ENCODE data around the gene MTMR1. TPM values are rescaled to one million over a fixed set of nuclear protein-coding genes. Genes with fewer than 3 reads are reported as not detected.

The MTMR1 gene
- total and polyA plus RNA-seq, 9 of the 15 experiments (the other 6 are each of a cell fraction or from before 2014, with no cell fraction given) = 0.96 to 35.4 (median 22.4) TPM

DNA sequence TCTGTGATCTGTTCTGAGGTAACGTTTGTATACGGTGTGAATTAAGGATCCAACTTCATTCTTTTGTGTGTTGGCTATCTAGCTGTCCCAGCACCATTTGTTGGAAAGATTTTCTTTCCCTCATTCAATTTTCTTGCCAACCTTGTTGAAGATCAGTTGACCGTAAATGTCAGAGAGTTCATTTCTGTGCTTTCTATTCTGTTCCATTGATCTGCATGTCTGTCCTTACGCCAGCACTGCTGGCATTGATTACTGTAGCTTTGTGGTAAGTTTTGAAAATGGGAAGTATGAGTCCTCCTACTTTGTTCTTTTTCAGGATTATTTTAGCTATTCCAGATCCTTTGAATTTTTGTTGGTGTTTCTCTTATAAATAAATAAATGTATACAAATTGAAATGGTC, 60.8 kb downstream of the MTMR1 start:
- BruUV-seq (replicated peaks) = no TSS peak

DNA sequence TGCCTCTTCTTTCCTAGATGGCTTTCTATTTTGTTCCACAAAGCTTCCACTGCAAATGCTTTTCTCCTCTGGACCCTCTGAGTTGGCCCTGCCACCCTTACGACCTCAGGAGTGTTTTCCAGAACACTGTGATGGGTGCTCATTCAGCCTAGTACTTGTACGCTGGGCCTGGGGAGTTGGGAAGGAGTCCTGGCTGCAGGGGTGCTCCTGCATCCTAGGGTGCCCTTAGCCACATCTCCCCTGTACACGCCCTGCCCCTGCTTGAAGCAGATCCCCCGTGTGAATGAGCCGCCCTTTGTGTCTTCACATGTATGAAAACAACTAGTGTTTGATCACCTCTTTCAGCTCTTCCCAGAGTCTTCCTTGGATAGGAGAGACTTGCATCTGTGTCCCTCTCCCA, 64.2 kb downstream of the MTMR1 start:
- no peaks in the 10 kb centered on the region for H3K9me1 ChIP-seq (ENCODE audit: control insufficient read depth, insufficient read depth, low read length)
- WGBS (ENCODE audit: insufficient coverage, low coverage, missing lambda C conversion rate) = 97% methylated on average over 5 of the region's 5 CpGs
- H3K4me3 ChIP-seq = no peak overlapping the region
- BruUV-seq (replicated peaks) = no TSS peak
- H3K9ac ChIP-seq (ENCODE audit: insufficient read depth in 1 of 2, low read depth in 2 of 2, low read length in 2 of 2) = no peak overlapping the region
- no peak overlapping the region for H2AFZ ChIP-seq (ENCODE audit: low read depth, low read length)
- no peaks in the 10 kb centered on the region for H3K27me3 ChIP-seq (ENCODE audit: control insufficient read depth in 2 of 2, insufficient read depth in 2 of 2, low read length in 2 of 2)
- FAIRE-seq (no peak), ATAC-seq (no peak), DNase-seq (ENCODE audit: extremely low read depth in 1 of 4, low spot score in 3 of 4) (no peak)
- H4K20me1 ChIP-seq (replicated peaks; ENCODE audit: control insufficient read depth, insufficient read depth, low read length) = no peaks in the 10 kb centered on the region
- H3K36me3 ChIP-seq (ENCODE audit: control insufficient read depth, insufficient read depth, low read length) = peaks cover 21% of the 10 kb centered on the region; the same call in 1 of the 3 replicates
- POLR2A ChIA-PET = interaction anchor here (0.6 to 0.7 kb wide), 2 partner anchors 29 to 31 kb away, joined by 3 read pairs; no protein-coding TSS in a partner anchor
- H3K4me2 ChIP-seq (ENCODE audit: insufficient read depth, low read length) = no peak overlapping the region
- intact Hi-C loops (cut with micrococcal nuclease) = no loop called here
- H3K9me3 ChIP-seq (replicated peaks; ENCODE audit: control insufficient read depth, insufficient read depth, low read depth, low read length) = no peaks in the 10 kb centered on the region
- CTCF ChIA-PET (ENCODE audit: low intra/inter-chr PET ratio) = no interaction called here
- peaks cover 0 to 4% of the 10 kb centered on the region in 2 experiments; a peak in 1 of 5 replicates for H3K4me1 ChIP-seq (replicated peaks in 1 of 2; ENCODE audit: control insufficient read depth in 2 of 2, insufficient read depth in 2 of 2, low read length in 2 of 2)
- in situ Hi-C loops (cut with MboI) = loop anchor here (25.0 kb wide), 1 partner anchor 930 kb away; the partner anchor contains the start of gene PRRG3
- no peak overlapping the region for H3K27ac ChIP-seq (ENCODE audit: extremely low read depth, low read depth, low read length)
- no peaks in the 10 kb centered on the region for H3K79me2 ChIP-seq (ENCODE audit: control insufficient read depth, insufficient read depth, low read length)
- no peak for TF ChIP-seq FOS (IDR thresholded peaks at IDR 0.05; ENCODE audit: extremely low read depth, insufficient read length)
- no peak for TF ChIP-seq POLR2G (IDR thresholded peaks at IDR 0.05; ENCODE audit: low read depth, low read length)
- no peak for TF ChIP-seq RBM25 (IDR thresholded peaks at IDR 0.05; ENCODE audit: low read depth, low read length, severe bottlenecking)
- TF ChIP-seq, protein P1, sequence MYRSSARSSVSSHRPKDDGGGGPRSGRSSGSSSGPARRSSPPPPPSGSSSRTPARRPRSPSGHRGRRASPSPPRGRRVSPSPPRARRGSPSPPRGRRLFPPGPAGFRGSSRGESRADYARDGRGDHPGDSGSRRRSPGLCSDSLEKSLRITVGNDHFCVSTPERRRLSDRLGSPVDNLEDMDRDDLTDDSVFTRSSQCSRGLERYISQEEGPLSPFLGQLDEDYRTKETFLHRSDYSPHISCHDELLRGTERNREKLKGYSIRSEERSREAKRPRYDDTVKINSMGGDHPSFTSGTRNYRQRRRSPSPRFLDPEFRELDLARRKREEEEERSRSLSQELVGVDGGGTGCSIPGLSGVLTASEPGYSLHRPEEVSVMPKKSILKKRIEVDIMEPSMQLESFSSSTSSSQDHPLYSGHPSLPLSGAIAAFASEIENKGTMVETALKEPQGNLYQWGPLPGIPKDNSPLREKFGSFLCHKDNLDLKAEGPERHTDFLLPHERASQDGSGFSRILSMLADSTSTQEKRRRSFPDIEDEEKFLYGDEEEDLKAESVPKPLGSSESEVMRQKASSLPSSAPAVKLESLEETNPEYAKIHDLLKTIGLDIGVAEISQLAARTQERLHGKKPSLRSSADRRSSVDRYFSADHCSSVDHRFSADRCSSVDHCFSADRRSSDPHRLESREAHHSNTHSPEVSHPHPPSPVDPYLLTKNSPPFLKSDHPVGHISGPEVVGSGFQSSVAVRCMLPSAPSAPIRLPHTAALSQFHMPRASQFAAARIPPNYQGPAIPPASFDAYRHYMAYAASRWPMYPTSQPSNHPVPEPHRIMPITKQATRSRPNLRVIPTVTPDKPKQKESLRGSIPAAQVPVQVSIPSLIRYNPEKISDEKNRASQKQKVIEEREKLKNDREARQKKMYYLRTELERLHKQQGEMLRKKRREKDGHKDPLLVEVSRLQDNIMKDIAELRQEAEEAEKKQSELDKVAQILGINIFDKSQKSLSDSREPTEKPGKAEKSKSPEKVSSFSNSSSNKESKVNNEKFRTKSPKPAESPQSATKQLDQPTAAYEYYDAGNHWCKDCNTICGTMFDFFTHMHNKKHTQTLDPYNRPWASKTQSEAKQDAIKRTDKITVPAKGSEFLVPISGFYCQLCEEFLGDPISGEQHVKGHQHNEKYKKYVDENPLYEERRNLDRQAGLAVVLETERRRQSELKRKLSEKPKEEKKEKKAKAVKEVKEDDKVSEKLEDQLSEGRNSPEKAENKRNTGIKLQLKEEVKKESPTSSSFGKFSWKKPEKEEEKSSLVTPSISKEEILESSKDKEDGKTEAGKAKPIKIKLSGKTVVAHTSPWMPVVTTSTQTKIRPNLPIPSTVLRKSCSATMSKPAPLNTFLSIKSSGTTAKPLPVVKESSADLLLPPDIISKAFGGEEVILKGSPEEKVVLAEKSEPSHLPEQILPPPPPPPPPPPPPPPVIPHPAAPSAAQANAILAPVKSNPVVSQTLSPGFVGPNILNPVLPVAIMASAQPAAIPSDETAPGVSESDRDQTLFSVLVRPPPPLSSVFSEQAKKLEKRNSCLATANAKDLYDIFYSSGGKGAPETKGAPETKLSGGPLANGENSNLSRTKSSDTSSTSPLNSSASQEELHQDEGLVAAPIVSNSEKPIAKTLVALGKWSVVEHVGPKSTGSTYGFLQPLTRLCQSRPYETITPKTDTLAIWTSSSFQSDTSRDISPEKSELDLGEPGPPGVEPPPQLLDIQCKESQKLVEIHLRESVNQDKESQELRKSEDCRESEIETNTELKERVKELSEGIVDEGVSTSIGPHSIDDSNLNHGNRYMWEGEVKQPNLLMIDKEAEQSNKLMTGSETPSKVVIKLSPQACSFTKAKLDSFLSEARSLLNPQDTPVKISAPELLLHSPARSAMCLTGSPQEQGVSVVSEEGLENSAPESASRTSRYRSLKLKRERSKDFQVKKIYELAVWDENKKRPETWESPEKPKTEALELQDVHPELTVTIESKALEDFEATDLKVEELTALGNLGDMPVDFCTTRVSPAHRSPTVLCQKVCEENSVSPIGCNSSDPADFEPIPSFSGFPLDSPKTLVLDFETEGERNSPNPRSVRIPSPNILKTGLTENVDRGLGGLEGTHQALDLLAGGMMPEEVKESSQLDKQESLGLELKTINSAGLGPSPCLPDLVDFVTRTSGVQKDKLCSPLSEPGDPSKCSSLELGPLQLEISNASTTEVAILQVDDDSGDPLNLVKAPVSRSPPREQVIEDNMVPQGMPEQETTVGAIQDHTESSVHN (IDR thresholded peaks at IDR 0.05; ENCODE audit: borderline replicate concordance in 1 of 2, low read depth in 1 of 2) = no peak

More for the DNA sequence above, 60.8 kb downstream of the MTMR1 start:
- no peaks in the 10 kb centered on the region for H3K27me3 ChIP-seq (ENCODE audit: control insufficient read depth in 2 of 2, insufficient read depth in 2 of 2, low read length in 2 of 2)
- CTCF ChIA-PET (ENCODE audit: low intra/inter-chr PET ratio) = no interaction called here
- no peak overlapping the region for H3K4me2 ChIP-seq (ENCODE audit: insufficient read depth, low read length)
- TF ChIP-seq NFIX (CRISPR knock-in tag; IDR thresholded peaks at IDR 0.05; ENCODE audit: low read depth) = no peak
- no peak for TF ChIP-seq ZNF444 (CRISPR knock-in tag; IDR thresholded peaks at IDR 0.05)
- no peak for TF ChIP-seq TAF1 (IDR thresholded peaks at IDR 0.05; ENCODE audit: control insufficient read depth, extremely low read depth, insufficient read depth, low read length, severe bottlenecking)
- intact Hi-C loops (cut with micrococcal nuclease) (no loop called here), in situ Hi-C loops (cut with MboI) (loop anchor here (25.0 kb wide), 1 partner anchor 933 kb away; the partner anchor contains the start of gene PRRG3)
- H2AFZ ChIP-seq (ENCODE audit: low read depth, low read length) = no peak overlapping the region
- no peaks in the 10 kb centered on the region for H4K20me1 ChIP-seq (replicated peaks; ENCODE audit: control insufficient read depth, insufficient read depth, low read length)
- H3K4me1 ChIP-seq (replicated peaks in 1 of 2; ENCODE audit: control insufficient read depth in 2 of 2, insufficient read depth in 2 of 2, low read length in 2 of 2) = no peaks in the 10 kb centered on the region
- H3K36me3 ChIP-seq (ENCODE audit: control insufficient read depth, insufficient read depth, low read length) = peaks cover 25% of the 10 kb centered on the region; the same call in 2 of the 3 replicates
- no peaks in the 10 kb centered on the region for H3K79me2 ChIP-seq (ENCODE audit: control insufficient read depth, insufficient read depth, low read length)
- H3K27ac ChIP-seq (ENCODE audit: extremely low read depth, low read depth, low read length) = no peak overlapping the region
- POLR2A ChIA-PET = no interaction called here
- no peak overlapping the region for H3K9ac ChIP-seq (ENCODE audit: insufficient read depth in 1 of 2, low read depth in 2 of 2, low read length in 2 of 2)
- no peaks in the 10 kb centered on the region for H3K9me3 ChIP-seq (replicated peaks; ENCODE audit: control insufficient read depth, insufficient read depth, low read depth, low read length)
- no peak for ATAC-seq
- H3K4me3 ChIP-seq = no peak overlapping the region
- FAIRE-seq = no peak
- DNase-seq (ENCODE audit: extremely low read depth in 1 of 4, low spot score in 3 of 4) = no peak
- 81% methylated on average over 3 of the region's 4 CpGs for WGBS (ENCODE audit: insufficient coverage, low coverage, missing lambda C conversion rate)
- no peaks in the 10 kb centered on the region for H3K9me1 ChIP-seq (ENCODE audit: control insufficient read depth, insufficient read depth, low read length)
